NK-92 (cell line): ENCODE measurements around the gene NAT8L.

Experiments
- DNase-seq: peaks from one replicate; lab custom pipeline; 2025; ENCODE audit not compliant: unreplicated experiment; lab: John Stamatoyannopoulos, UW

NAT8L gene

GRCh38 chr4:2090642-2091041 is 31.5 kb downstream of the NAT8L start:
- DNase-seq, result no peak

GRCh38 chr4:2091990-2092668 is 33.0 kb downstream of the NAT8L start:
- DNase-seq, result no peak

- DNase-seq, result no peak
These were observed 33.5 kb downstream of the NAT8L start for GRCh38 chr4:2092669-2093053.

GRCh38 chr4:2093265-2093664 is 34.1 kb downstream of the NAT8L start:
- no peak for DNase-seq

GRCh38 chr4:2094545-2094944 is 35.4 kb downstream of the NAT8L start:
- no peak for DNase-seq

- no peak for DNase-seq
These were observed 36.3 kb downstream of the NAT8L start for GRCh38 chr4:2095236-2096072.

GRCh38 chr4:2096073-2096609 is 37.0 kb downstream of the NAT8L start:
- DNase-seq, result no peak

GRCh38 chr4:2101346-2102044 is 42.4 kb downstream of the NAT8L start:
- DNase-seq, result no peak

- DNase-seq, result no peak
These were observed 43.1 kb downstream of the NAT8L start for GRCh38 chr4:2102045-2102883.

- DNase-seq, result no peak
These were observed 44.2 kb downstream of the NAT8L start for GRCh38 chr4:2103127-2103842.

GRCh38 chr4:2103843-2104547 is 44.9 kb downstream of the NAT8L start:
- DNase-seq, result no peak

- no peak for DNase-seq
These were observed 45.6 kb downstream of the NAT8L start for GRCh38 chr4:2104556-2105345.

GRCh38 chr4:2105559-2105958 is 46.4 kb downstream of the NAT8L start:
- no peak for DNase-seq

GRCh38 chr4:2116687-2117400 is 57.7 kb downstream of the NAT8L start:
- no peak for DNase-seq
